AG09319 (cell line): Measurements from ENCODE around the gene SLX9.

Experiments
- DNase-seq: peaks from one replicate; pipeline ENCODE4 v3.0.0-alpha.2; 2010; ENCODE audit warnings: low read depth; ENCODE audit errors: extremely low read depth
- CTCF ChIP-seq: IDR thresholded peaks from 2 replicates; pipeline ENCODE4 v1.5.1; 2011; ENCODE audit warnings: low read depth, mild to moderate bottlenecking, inconsistent platforms, low read length, moderate library complexity

The SLX9 gene

GRCh38 chr21:44993321-44994046 is 53.7 kb downstream of the SLX9 start:
- TF ChIP-seq CTCF, result no peak
- DNase-seq, result no peak

- no peak for TF ChIP-seq CTCF
- no peak for DNase-seq
Observed at GRCh38 chr21:44994047-44994694, 54.3 kb downstream of the SLX9 start.

GRCh38 chr21:44994695-44995342 is 55.0 kb downstream of the SLX9 start:
- DNase-seq, result no peak
- no peak for TF ChIP-seq CTCF

DNA sequence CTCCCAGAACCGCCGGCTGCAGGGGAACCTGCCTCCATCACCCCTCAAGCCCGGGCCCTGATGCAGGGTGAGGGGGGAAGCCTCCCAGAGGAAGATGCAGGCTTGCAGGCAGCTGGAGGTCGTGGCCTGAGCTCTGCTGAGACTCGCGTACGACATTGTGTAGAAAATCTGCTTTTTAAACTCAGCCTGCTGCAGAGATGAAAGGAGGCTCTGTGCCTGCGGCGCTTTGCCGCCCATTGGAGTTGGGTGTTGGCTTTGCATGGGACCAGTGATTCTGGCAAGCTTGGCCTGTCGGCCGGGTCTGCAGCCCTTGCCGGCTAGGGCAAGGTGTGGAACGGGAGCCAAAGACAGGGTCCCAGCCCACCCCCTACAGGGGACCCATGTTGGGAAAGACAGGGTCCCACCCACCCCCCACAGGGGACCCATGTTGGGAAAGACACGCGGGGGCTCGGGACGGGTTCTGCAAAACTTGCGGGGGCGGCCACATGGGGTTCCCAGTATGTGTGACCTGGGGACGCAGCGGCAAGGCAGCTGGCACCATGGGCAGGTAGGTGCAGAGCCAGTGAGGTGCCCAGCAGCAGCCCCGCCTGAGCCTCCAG is 55.6 kb downstream of the SLX9 start:
- no peak for DNase-seq
- no peak for TF ChIP-seq CTCF

- TF ChIP-seq CTCF, result no peak
- DNase-seq, result no peak
Observed at GRCh38 chr21:44996096-44996495, 56.3 kb downstream of the SLX9 start.

- DNase-seq, result no peak
- no peak for TF ChIP-seq CTCF
Observed at GRCh38 chr21:44996501-44996921, 56.7 kb downstream of the SLX9 start.
